Astrocyte of the spinal cord (primary cell): Measurements from ENCODE around the gene RIN2.

Experiments used
- DNase-seq: peaks from one replicate; pipeline ENCODE4 v3.0.0; 2011; ENCODE audit warnings: low read depth, low spot score
- H3K4me3 ChIP-seq: 2 replicates; pipeline ENCODE4 v1.5.1; 2011; ENCODE audit warnings: low read depth, mild to moderate bottlenecking, low read length, moderate library complexity
- CTCF ChIP-seq: IDR thresholded peaks from 2 replicates; pipeline ENCODE4 v1.5.1; 2012; ENCODE audit warnings: low read depth, mild to moderate bottlenecking, low read length, inconsistent platforms
- in situ Hi-C: cut with HindIII; loops from 2 replicates; pipeline ENCODE4 v1.10.0; 2017; ENCODE audit warnings: low sequenced_read_pairs

The RIN2 gene

GRCh38 chr20:19789009-19789408, 31.0 kb downstream of the RIN2 start:
- TF ChIP-seq CTCF: no peak
- DNase-seq: no peak
- in situ Hi-C loops: no loop called here
- no peak overlapping the region for H3K4me3 ChIP-seq

- in situ Hi-C loops: no loop called here
- TF ChIP-seq CTCF: no peak
- DNase-seq: no peak
- no peak overlapping the region for H3K4me3 ChIP-seq
Observed at GRCh38 chr20:19789446-19789845, 31.4 kb downstream of the RIN2 start.

GRCh38 chr20:19791887-19792286, 33.8 kb downstream of the RIN2 start:
- in situ Hi-C loops: no loop called here
- TF ChIP-seq CTCF: no peak
- H3K4me3 ChIP-seq: no peak overlapping the region
- no peak for DNase-seq

- no peak for TF ChIP-seq CTCF
- no peak overlapping the region for H3K4me3 ChIP-seq
- DNase-seq: no peak
- in situ Hi-C loops: no loop called here
Observed at GRCh38 chr20:19793716-19794115, 35.7 kb downstream of the RIN2 start.

GRCh38 chr20:19794941-19795340, 36.9 kb downstream of the RIN2 start:
- TF ChIP-seq CTCF: no peak
- DNase-seq: no peak
- in situ Hi-C loops: no loop called here
- H3K4me3 ChIP-seq: no peak overlapping the region

- H3K4me3 ChIP-seq: no peak overlapping the region
- in situ Hi-C loops: no loop called here
- DNase-seq: no peak
- TF ChIP-seq CTCF: no peak
Observed at GRCh38 chr20:19799325-19799724, 41.3 kb downstream of the RIN2 start.

GRCh38 chr20:19802099-19802491, 44.0 kb downstream of the RIN2 start:
- no peak for DNase-seq
- in situ Hi-C loops: loop anchor here (25.0 kb wide), 1 partner anchor 185 kb away; no protein-coding TSS in a partner anchor
- no peak for TF ChIP-seq CTCF
- no peak overlapping the region for H3K4me3 ChIP-seq
